OCI-LY1 (cell line): ENCODE data around the gene PDIA2.

Experiments
- H2AFZ ChIP-seq: fragments of 200-600 bp; sonication (generic), shearing (Covaris generic); 2 replicates; pipeline ENCODE4 v1.6.0; 2014; ENCODE audit warnings: antibody characterized with exemption, mild to moderate bottlenecking, low read length
- H3F3A ChIP-seq: fragments of 200-600 bp; sonication (generic), shearing (Covaris generic); 2 replicates; pipeline ENCODE4 v1.6.0; 2014; ENCODE audit warnings: mild to moderate bottlenecking, antibody characterized with exemption, low read length, moderate library complexity; ENCODE audit not compliant: insufficient read depth
- H3K27ac ChIP-seq: fragments of 200-600 bp; sonication (generic); 2 replicates; pipeline ENCODE4 v1.5.1; 2014; ENCODE audit warnings: low read length, mixed run types, mild to moderate bottlenecking, low read depth; ENCODE audit not compliant: poor library complexity, severe bottlenecking
- H3K27me3 ChIP-seq: fragments of 200-600 bp; sonication (generic); 2 replicates; pipeline ENCODE4 v1.6.0; 2014; ENCODE audit warnings: antibody characterized with exemption, mild to moderate bottlenecking, low read length, moderate library complexity; ENCODE audit not compliant: insufficient read depth
- H3K36me3 ChIP-seq: fragments of 200-600 bp; sonication (generic); 2 replicates; pipeline ENCODE4 v1.6.1; 2014; ENCODE audit warnings: mild to moderate bottlenecking, antibody characterized with exemption, low read length, moderate library complexity, mixed read lengths; ENCODE audit not compliant: insufficient read depth
- H3K4me1 ChIP-seq: fragments of 200-600 bp; sonication (generic); 2 replicates; pipeline ENCODE4 v1.5.1; 2014; ENCODE audit warnings: mild to moderate bottlenecking, low read length, moderate library complexity; ENCODE audit not compliant: insufficient read depth, severe bottlenecking
- H3K4me2 ChIP-seq: fragments of 200-600 bp; sonication (generic), shearing (Covaris generic); 2 replicates; pipeline ENCODE4 v1.6.1; 2014; ENCODE audit warnings: low read length
- H3K4me3 ChIP-seq: fragments of 200-600 bp; sonication (generic); 2 replicates; pipeline ENCODE4 v1.5.1; 2014; ENCODE audit warnings: low read length, low read depth, mild to moderate bottlenecking, mixed read lengths; ENCODE audit not compliant: poor library complexity, severe bottlenecking
- H3K79me2 ChIP-seq: fragments of 200-600 bp; shearing (Covaris generic); 2 replicates; pipeline ENCODE4 v1.6.1; 2016; ENCODE audit warnings: mixed run types, low read length, mixed read lengths; ENCODE audit not compliant: insufficient read depth
- H3K9ac ChIP-seq: fragments of 200-600 bp; sonication (generic), shearing (Covaris generic); 2 replicates; pipeline ENCODE4 v1.6.1; 2014; ENCODE audit warnings: mild to moderate bottlenecking, low read length, mixed read lengths
- H3K9me2 ChIP-seq: fragments of 200-600 bp; sonication (generic), shearing (Covaris generic); 2 replicates; pipeline ENCODE4 v1.6.1; 2014; ENCODE audit warnings: low read depth, mild to moderate bottlenecking, low read length, mixed read lengths
- H3K9me3 ChIP-seq: fragments of 200-600 bp; shearing (Covaris generic); 2 replicates; pipeline ENCODE4 v1.6.1; 2014; ENCODE audit warnings: low read length, mixed read lengths
- H4K20me1 ChIP-seq: fragments of 200-600 bp; sonication (generic), shearing (Covaris generic); 2 replicates; pipeline ENCODE4 v1.6.0; 2016; ENCODE audit warnings: mild to moderate bottlenecking, low read length; ENCODE audit not compliant: insufficient read depth
- CTCF ChIP-seq: fragments of 200-600 bp; sonication (generic), shearing (Covaris generic); IDR thresholded peaks from 2 replicates; pipeline ENCODE4 v1.5.1; 2017; ENCODE audit warnings: mild to moderate bottlenecking, antibody characterized with exemption, low read length, moderate library complexity, mixed read lengths
- EZH2 ChIP-seq: fragments of 200-600 bp; sonication (generic), shearing (Covaris generic); IDR thresholded peaks from 2 replicates; pipeline ENCODE4 v1.8.0; 2017; ENCODE audit warnings: borderline replicate concordance, mixed run types, mild to moderate bottlenecking, antibody characterized with exemption, low read length, moderate library complexity, mixed read lengths

Gene PDIA2

GRCh38 chr16:272633-273546 is 10.1 kb upstream of the PDIA2 start:
- peaks cover 9% of the 10 kb centered on the region for H3K4me1 ChIP-seq
- no peak for TF ChIP-seq EZH2
- TF ChIP-seq CTCF, result no peak
- no peak overlapping the region; the same call in 1 of the 2 replicates for H3K4me2 ChIP-seq
- H3K27me3 ChIP-seq, result peaks cover 12% of the 10 kb centered on the region; the same call in 1 of the 2 replicates
- H3F3A ChIP-seq, result no peaks in the 10 kb centered on the region
- no peaks in the 10 kb centered on the region for H3K36me3 ChIP-seq
- no peak overlapping the region for H2AFZ ChIP-seq
- H3K9me2 ChIP-seq, result no peaks in the 10 kb centered on the region
- no peaks in the 10 kb centered on the region for H4K20me1 ChIP-seq
- H3K9ac ChIP-seq, result no peak overlapping the region
- H3K4me3 ChIP-seq, result no peak overlapping the region
- H3K9me3 ChIP-seq, result no peaks in the 10 kb centered on the region
- H3K79me2 ChIP-seq, result no peaks in the 10 kb centered on the region
- H3K27ac ChIP-seq, result no peak overlapping the region

- H3K4me3 ChIP-seq, result no peak overlapping the region
- no peaks in the 10 kb centered on the region for H3K9me3 ChIP-seq
- peaks cover 9% of the 10 kb centered on the region for H3K4me1 ChIP-seq
- H3K27ac ChIP-seq, result no peak overlapping the region
- TF ChIP-seq CTCF (no peak), EZH2 (no peak)
- H3F3A ChIP-seq, result no peaks in the 10 kb centered on the region
- H2AFZ ChIP-seq, result no peak overlapping the region
- peaks cover 12% of the 10 kb centered on the region; the same call in 1 of the 2 replicates for H3K27me3 ChIP-seq
- H3K9ac ChIP-seq, result no peak overlapping the region
- no peak overlapping the region; the same call in 1 of the 2 replicates for H3K4me2 ChIP-seq
- H3K9me2 ChIP-seq, result no peaks in the 10 kb centered on the region
- no peaks in the 10 kb centered on the region for H3K79me2 ChIP-seq
- no peaks in the 10 kb centered on the region for H4K20me1 ChIP-seq
- H3K36me3 ChIP-seq, result no peaks in the 10 kb centered on the region
Measured at GRCh38 chr16:273547-274421, 9.2 kb upstream of the PDIA2 start.

- no peak overlapping the region for H3K27ac ChIP-seq
- H3K36me3 ChIP-seq, result no peaks in the 10 kb centered on the region
- H3K4me3 ChIP-seq, result peak overlapping the region; percentile 47
- H3K4me1 ChIP-seq, result peaks cover 9% of the 10 kb centered on the region
- peak overlapping the region; percentile 64 for H3K4me2 ChIP-seq
- H3K9ac ChIP-seq, result no peak overlapping the region
- H2AFZ ChIP-seq, result no peak overlapping the region
- H3K27me3 ChIP-seq, result peaks cover 11% of the 10 kb centered on the region; the same call in 1 of the 2 replicates
- no peaks in the 10 kb centered on the region for H4K20me1 ChIP-seq
- TF ChIP-seq EZH2, result no peak
- TF ChIP-seq CTCF, result no peak
- H3K79me2 ChIP-seq, result no peaks in the 10 kb centered on the region
- no peaks in the 10 kb centered on the region for H3K9me2 ChIP-seq
- H3F3A ChIP-seq, result no peaks in the 10 kb centered on the region
- H3K9me3 ChIP-seq, result no peaks in the 10 kb centered on the region
Measured at GRCh38 chr16:275041-275641, 7.8 kb upstream of the PDIA2 start.
